ENCODE results near the gene ATP8B2. TPM values are rescaled to one million over a fixed set of nuclear protein-coding genes. Genes with fewer than 3 reads are reported as not detected.

The ATP8B2 gene
- total RNA-seq, 1 experiment from 2014 or later, result 50.0 TPM

- ATAC-seq (no peak), DNase-seq (ENCODE audit: low spot score) (no peak)
- Mint-ChIP-seq H3K27ac (peak overlapping the region; percentile 63; the same call in 1 of the 2 replicates), H3K36me3 (peaks cover 49% of the 10 kb centered on the region), H3K4me3 (no peak overlapping the region), H3K4me1 (peaks cover 6% of the 10 kb centered on the region), H3K27me3 (ENCODE audit: low read depth) (peaks cover 12% of the 10 kb centered on the region), H3K9me3 (no peaks in the 10 kb centered on the region)
- TF ChIP-seq FOXJ3 (CRISPR knock-in tag; IDR thresholded peaks at IDR 0.05; ENCODE audit: borderline replicate concordance) (no peak), ZNF532 (CRISPR knock-in tag; IDR thresholded peaks at IDR 0.05; ENCODE audit: borderline replicate concordance) (no peak)
- CTCF ChIA-PET, result interaction anchor here (1.4 to 3.6 kb wide), 3 partner anchors 13 to 198 kb away, joined by 4 to 29 read pairs (median 5); no protein-coding TSS in a partner anchor
- POLR2A ChIA-PET, result no interaction called here
These were observed 23.2 kb downstream of the ATP8B2 start for GRCh38 chr1:154348429-154349076.

GRCh38 chr1:154349121-154349520, 23.8 kb downstream of the ATP8B2 start:
- no peak for TF ChIP-seq ZSCAN18 (CRISPR knock-in tag; IDR thresholded peaks at IDR 0.05)
- TF ChIP-seq OVOL2 (CRISPR knock-in tag; IDR thresholded peaks at IDR 0.05; ENCODE audit: borderline replicate concordance), result no peak
- TF ChIP-seq SMAD4 (CRISPR knock-in tag; IDR thresholded peaks at IDR 0.05), result no peak
- ChIA-PET POLR2A (no interaction called here), CTCF (interaction anchor here (1.4 to 3.6 kb wide), 4 partner anchors 14 to 198 kb away, joined by 4 to 29 read pairs (median 8); no protein-coding TSS in a partner anchor)
- Mint-ChIP-seq H3K36me3 (peaks cover 44% of the 10 kb centered on the region), H3K27me3 (ENCODE audit: low read depth) (peaks cover 18% of the 10 kb centered on the region), H3K9me3 (no peaks in the 10 kb centered on the region), H3K4me3 (no peak overlapping the region), H3K4me1 (peaks cover 12% of the 10 kb centered on the region), H3K27ac (0 out of 2 replicates have a peak overlapping the region, but pooled peaks have one; percentile 63)
- ATAC-seq, result no peak
- no peak for DNase-seq (ENCODE audit: low spot score)

- H3K4me3 Mint-ChIP-seq, result no peak overlapping the region
- peaks cover 34% of the 10 kb centered on the region for H3K36me3 Mint-ChIP-seq
- peaks cover 13% of the 10 kb centered on the region for H3K4me1 Mint-ChIP-seq
- ChIA-PET POLR2A (no interaction called here), CTCF (interaction anchor here (0.8 to 3.6 kb wide), 4 partner anchors 15 to 196 kb away, joined by 3 to 29 read pairs (median 10); no protein-coding TSS in a partner anchor)
- ATAC-seq (no peak), DNase-seq (ENCODE audit: low spot score) (peak; percentile 46)
- peaks cover 22% of the 10 kb centered on the region for H3K27me3 Mint-ChIP-seq (ENCODE audit: low read depth)
- TF ChIP-seq PRDM15 (CRISPR knock-in tag; IDR thresholded peaks at IDR 0.05), result peak; percentile 70
- TF ChIP-seq MYBL2 (CRISPR knock-in tag; IDR thresholded peaks at IDR 0.05), result no peak
- TF ChIP-seq KAT7 (CRISPR knock-in tag; IDR thresholded peaks at IDR 0.05; ENCODE audit: borderline replicate concordance), result no peak
- TF ChIP-seq GRHL2 (CRISPR knock-in tag; IDR thresholded peaks at IDR 0.05; ENCODE audit: insufficient replicate concordance, severe bottlenecking), result no peak
- H3K27ac Mint-ChIP-seq, result no peak overlapping the region
- no peaks in the 10 kb centered on the region for H3K9me3 Mint-ChIP-seq
These were observed 25.1 kb downstream of the ATP8B2 start for GRCh38 chr1:154350383-154350782.

All from WTC11 (cell line).